ENCODE measurements around the gene ARF5. TPM values are rescaled to one million over a fixed set of nuclear protein-coding genes. Genes with fewer than 3 reads are reported as not detected.

ARF5 gene
- total RNA-seq, result 122 and 171 TPM in 2 replicates

GRCh38 chr7:127588019-127588696 lies at the start of gene ARF5:
Gene ARF5 (plus strand): TSS chr7:127588411. CDS start chr7:127588499, 88 bp downstream.

GRCh38 chr7:127585044-127585953 lies 2.9 kb upstream of the ARF5 start, which contains the start of gene GCC1:
Gene GCC1 (minus strand): TSS chr7:127585596. CDS start chr7:127585182, 414 bp downstream.

GRCh38 chr7:127618042-127618441 lies 29.8 kb downstream of the ARF5 start, which contains the start of gene PAX4:
Gene PAX4 (minus strand): TSS chr7:127618142. CDS start chr7:127615928, 2,214 bp downstream.

Other genes starting within 250 kb of the ARF5 start
- gene ZNF800, start 195.7 kb upstream of the ARF5 start, total RNA-seq, result 6.3 and 15.0 TPM in 2 replicates
- gene GCC1, start 2.8 kb upstream of the ARF5 start, total RNA-seq, result 15.1 and 24.8 TPM in 2 replicates
- gene FSCN3, start 5.3 kb downstream of the ARF5 start, total RNA-seq, result 0.31 and 0.81 TPM in 2 replicates
- gene PAX4, start 29.7 kb downstream of the ARF5 start, total RNA-seq, result not detected in 2 replicates
- 129 and 160 TPM in 2 replicates for gene SND1, start 63.8 kb downstream of the ARF5 start, total RNA-seq

Data from bladder microvascular endothelial cell (primary cell).